ENCODE measurements around the gene DSN1.

Gene DSN1

DNA sequence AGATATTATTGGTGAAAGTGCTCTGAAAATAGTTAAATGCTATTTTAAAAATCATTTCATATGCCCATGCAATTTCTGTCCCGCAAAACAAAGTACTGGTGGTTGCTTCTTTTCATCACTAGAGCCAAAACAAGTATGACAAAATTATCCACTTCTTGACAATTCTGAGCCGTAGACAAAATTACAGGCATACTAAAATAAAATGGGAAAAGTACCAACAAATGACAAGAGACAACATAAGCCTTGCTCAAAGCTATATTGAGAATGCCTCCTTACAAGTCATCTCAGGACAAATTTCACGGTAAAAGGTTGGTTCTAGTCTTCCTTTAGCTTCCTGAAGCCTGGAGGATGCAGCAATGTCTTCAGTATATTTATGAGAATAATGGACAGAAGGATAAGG is 56.5 kb downstream of the DSN1 start:
- Histone ChIP-seq H3K4me3 (ENCODE audit: low read depth, low read length) (no peak overlapping the region), H3K4me1 (no peaks in the 10 kb centered on the region), H3K36me3 (no peaks in the 10 kb centered on the region), H3K9me3 (no peaks in the 10 kb centered on the region), H3K27me3 (no peaks in the 10 kb centered on the region)
- no peak for DNase-seq
- TF ChIP-seq, protein P1, sequence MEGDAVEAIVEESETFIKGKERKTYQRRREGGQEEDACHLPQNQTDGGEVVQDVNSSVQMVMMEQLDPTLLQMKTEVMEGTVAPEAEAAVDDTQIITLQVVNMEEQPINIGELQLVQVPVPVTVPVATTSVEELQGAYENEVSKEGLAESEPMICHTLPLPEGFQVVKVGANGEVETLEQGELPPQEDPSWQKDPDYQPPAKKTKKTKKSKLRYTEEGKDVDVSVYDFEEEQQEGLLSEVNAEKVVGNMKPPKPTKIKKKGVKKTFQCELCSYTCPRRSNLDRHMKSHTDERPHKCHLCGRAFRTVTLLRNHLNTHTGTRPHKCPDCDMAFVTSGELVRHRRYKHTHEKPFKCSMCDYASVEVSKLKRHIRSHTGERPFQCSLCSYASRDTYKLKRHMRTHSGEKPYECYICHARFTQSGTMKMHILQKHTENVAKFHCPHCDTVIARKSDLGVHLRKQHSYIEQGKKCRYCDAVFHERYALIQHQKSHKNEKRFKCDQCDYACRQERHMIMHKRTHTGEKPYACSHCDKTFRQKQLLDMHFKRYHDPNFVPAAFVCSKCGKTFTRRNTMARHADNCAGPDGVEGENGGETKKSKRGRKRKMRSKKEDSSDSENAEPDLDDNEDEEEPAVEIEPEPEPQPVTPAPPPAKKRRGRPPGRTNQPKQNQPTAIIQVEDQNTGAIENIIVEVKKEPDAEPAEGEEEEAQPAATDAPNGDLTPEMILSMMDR (IDR thresholded peaks at IDR 0.05; ENCODE audit: low read depth, low read length): no peak

GRCh38 chr20:36712775-36713174 is 60.8 kb downstream of the DSN1 start:
- Histone ChIP-seq H3K9me3 (no peaks in the 10 kb centered on the region), H3K27me3 (no peaks in the 10 kb centered on the region), H3K4me1 (no peaks in the 10 kb centered on the region), H3K36me3 (no peaks in the 10 kb centered on the region), H3K4me3 (ENCODE audit: low read depth, low read length) (no peak overlapping the region)
- no peak for DNase-seq
- TF ChIP-seq, protein P1 (IDR thresholded peaks at IDR 0.05; ENCODE audit: low read depth, low read length): no peak

DNA sequence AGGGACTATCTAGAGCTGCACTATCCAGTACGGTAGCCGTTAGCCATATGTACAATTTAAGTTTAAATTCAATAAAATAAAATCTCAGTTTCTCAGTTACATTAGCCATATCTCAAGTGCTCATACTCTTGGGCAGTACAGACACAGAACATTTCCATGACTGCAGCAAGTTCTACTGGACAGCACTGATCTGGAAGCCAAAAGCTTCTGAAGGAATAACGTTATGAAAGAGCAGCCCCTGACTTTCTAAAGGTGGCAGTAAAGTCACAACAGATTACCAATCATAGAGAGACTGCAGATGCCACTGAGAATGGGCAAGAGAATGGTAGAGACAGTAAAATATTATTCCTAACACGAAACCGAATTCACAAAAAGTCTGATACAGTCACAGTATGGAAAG is 64.4 kb downstream of the DSN1 start:
- DNase-seq: no peak
- H3K36me3 ChIP-seq: no peaks in the 10 kb centered on the region
- no peak overlapping the region for H3K4me3 ChIP-seq (ENCODE audit: low read depth, low read length)
- H3K27me3 ChIP-seq: no peaks in the 10 kb centered on the region
- TF ChIP-seq, protein P1 (IDR thresholded peaks at IDR 0.05; ENCODE audit: low read depth, low read length): no peak
- no peaks in the 10 kb centered on the region for H3K4me1 ChIP-seq
- no peaks in the 10 kb centered on the region for H3K9me3 ChIP-seq

- no peaks in the 10 kb centered on the region for H3K4me1 ChIP-seq
- DNase-seq: no peak
- H3K27me3 ChIP-seq: no peaks in the 10 kb centered on the region
- H3K4me3 ChIP-seq (ENCODE audit: low read depth, low read length): no peak overlapping the region
- no peaks in the 10 kb centered on the region for H3K36me3 ChIP-seq
- TF ChIP-seq, protein P1 (IDR thresholded peaks at IDR 0.05; ENCODE audit: low read depth, low read length): no peak
- H3K9me3 ChIP-seq: no peaks in the 10 kb centered on the region
Observed at GRCh38 chr20:36703530-36703929, 70.0 kb downstream of the DSN1 start.

All from BE2C (cell line).